ENCODE results near the gene ZSWIM8. TPM values are rescaled to one million over a fixed set of nuclear protein-coding genes. Genes with fewer than 3 reads are reported as not detected.

ZSWIM8 gene
- total and polyA plus RNA-seq, 2 of the 8 experiments (the other 6 are each of a cell fraction or from before 2014, with no cell fraction given): 44.7 to 99.7 TPM

DNA sequence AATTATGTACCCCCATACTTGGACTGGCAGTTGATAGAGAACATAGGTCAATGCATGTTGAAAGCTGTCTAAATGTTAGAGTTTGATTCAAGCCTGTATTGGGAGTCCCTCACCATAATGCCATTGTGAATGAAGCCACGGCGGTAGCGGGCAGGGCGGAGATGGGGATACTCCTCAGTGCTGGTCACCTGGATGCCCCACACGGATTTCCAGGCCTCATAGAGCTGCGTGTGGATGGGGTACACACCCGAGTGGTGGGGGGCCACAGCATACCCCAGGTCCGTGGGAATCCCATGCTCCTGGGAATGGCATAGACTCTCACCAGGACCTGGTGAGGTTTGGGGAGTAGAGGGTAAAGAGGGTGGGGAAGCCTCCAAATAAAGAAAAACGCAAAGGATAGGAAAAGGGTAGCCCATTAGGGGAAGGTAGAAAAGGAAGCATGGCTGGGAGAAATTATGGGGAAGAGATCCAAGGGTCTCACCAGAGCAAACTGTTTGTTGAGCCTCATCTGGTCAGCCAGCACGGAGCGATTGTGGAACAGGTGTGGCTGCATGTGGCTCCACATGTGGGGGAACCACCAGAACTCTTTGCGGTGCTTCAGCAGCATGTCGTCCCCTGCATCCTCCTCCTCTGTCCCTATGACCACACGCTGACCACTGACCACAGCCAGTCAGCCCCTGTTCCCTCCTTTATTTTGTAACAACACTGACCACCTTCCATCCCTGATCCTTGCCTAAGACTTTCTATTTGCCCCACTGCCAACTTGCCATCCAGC lies 21.0 kb downstream of the ZSWIM8 start (continued):
- no peak for TF ChIP-seq FOSL1 (IDR thresholded peaks at IDR 0.05; ENCODE audit: insufficient read depth, low read depth, low read length)
- no peak for TF ChIP-seq POLR2A (IDR thresholded peaks at IDR 0.05; ENCODE audit: control extremely low read depth in 1 of 2, low read depth in 2 of 2, low read length in 2 of 2)
- TF ChIP-seq HDAC6 (IDR thresholded peaks at IDR 0.05; ENCODE audit: low read depth, low read length): no peak
- TF ChIP-seq KDM4A (IDR thresholded peaks at IDR 0.05; ENCODE audit: low read depth, low read length, severe bottlenecking): no peak
